Kidney (tissue), 14 donors: Measurements from ENCODE around the gene F2. TPM values are rescaled to one million over a fixed set of nuclear protein-coding genes. Genes with fewer than 3 reads are reported as not detected.
A peak's percentile ranks its signal among the peaks of the same experiment; 100 is the strongest.
"Not testable (repeated sequence)": the region's sequence is repeated elsewhere in the genome, so short reads cannot be mapped to it uniquely, and the experiment has no call there.

Source experiments
- DNase-seq, 5 donors: peaks; one replicate each; pipeline ENCODE4 v3.0.0-alpha.2; 2013 to 2020
- FAIRE-seq: peaks from 2 replicates; lab custom pipeline; 2012; peaks lifted over from hg19 to GRCh38; lab: Jason Lieb, UNC
- H3K27ac ChIP-seq, 2 donors: one replicate each; pipeline ENCODE4 v1.7.0; 2013; ENCODE audit warnings: low read depth in 2 of 2, low read length in 2 of 2, inconsistent platforms in 1 of 2
- H3K27me3 ChIP-seq: one replicate; pipeline ENCODE4 v1.7.1; 2013; ENCODE audit warnings: low read length, inconsistent platforms; ENCODE audit not compliant: control insufficient read depth, insufficient read depth
- H3K36me3 ChIP-seq, 3 donors: one replicate each; pipeline versions ENCODE4 v1.7.0 to v1.7.1; 2013; ENCODE audit warnings: low read length in 3 of 3, control low read depth in 1 of 3, inconsistent platforms in 1 of 3; ENCODE audit not compliant: insufficient read depth in 3 of 3, control insufficient read depth in 2 of 3
- H3K4me1 ChIP-seq, 3 donors: one replicate each; pipeline versions ENCODE4 v1.7.0 to v1.7.1; 2013; ENCODE audit warnings: low read length in 3 of 3, inconsistent platforms in 1 of 3, low read depth in 1 of 3; ENCODE audit not compliant: control insufficient read depth in 2 of 3, insufficient read depth in 2 of 3
- H3K4me3 ChIP-seq, 3 donors: one replicate each; pipeline versions ENCODE4 v1.7.0 to v1.8.1; 2013; ENCODE audit warnings: low read length in 3 of 3, control low read depth in 1 of 3, inconsistent platforms in 1 of 3
- H3K9ac ChIP-seq, 3 donors: one replicate each; pipeline versions ENCODE4 v1.7.0 to v1.7.1; 2013; ENCODE audit warnings: low read length in 3 of 3, control low read depth in 1 of 3, inconsistent platforms in 1 of 3
- H3K9me3 ChIP-seq, 3 donors: one replicate each; pipeline versions ENCODE4 v1.7.0 to v1.7.1; 2013; ENCODE audit warnings: low read length in 3 of 3, control low read depth in 1 of 3, inconsistent platforms in 1 of 3; ENCODE audit not compliant: control insufficient read depth in 2 of 3, insufficient read depth in 1 of 3
- intact Hi-C: fragments of 100-400 bp; cut with DNase I; formaldehyde crosslinking; loops from one replicate; pipeline ENCODE4 v1.11.1; 2022
- polyA plus RNA-seq: library from polyadenylated mRNA; stranded (reverse); fragments of 350-450 nt; fragmentation: Illumina TruSeq; extraction: RNeasy Lipid Tissue Mini Kit (QIAGEN cat#74804); gene quantifications from one replicate; pipeline ENCODE4 v1.2.3, GENCODE V29; 2014; ENCODE audit warnings: low read depth, low replicate concordance; ENCODE audit not compliant: insufficient read depth
- total RNA-seq: library from RNA; stranded (reverse); fragmentation: NEBNext Ultra II Directional; extraction: Animal tissue kit (Norgen Biotek cat#: 25700); gene quantifications from one replicate; pipeline ENCODE4 v1.2.1, GENCODE V29; 2021
- TF ChIP-seq, protein P1 (sequence below): IDR thresholded peaks from 3 replicates; pipeline ENCODE4 v1.5.1; 2012; ENCODE audit warnings: mild to moderate bottlenecking, moderate library complexity, borderline replicate concordance; ENCODE audit not compliant: insufficient read depth; ENCODE audit errors: extremely low read depth
- donor health status: control.
- donor health status: control.
- donor health status: control.
- donor health status: control.
- donor health status: control.
- donor health status: DM: yes; HTN: yes; CAD: no.
- donor health status: Normal renal cell carcinoma (clear cell type).

Gene F2
- total and polyA plus RNA-seq, 2 donors from 2014 or later = not detected

- no peaks in the 10 kb centered on the region for H3K27me3 ChIP-seq
- peak in 1 of 5 donors; percentile 75 for DNase-seq
- TF ChIP-seq, protein P1, sequence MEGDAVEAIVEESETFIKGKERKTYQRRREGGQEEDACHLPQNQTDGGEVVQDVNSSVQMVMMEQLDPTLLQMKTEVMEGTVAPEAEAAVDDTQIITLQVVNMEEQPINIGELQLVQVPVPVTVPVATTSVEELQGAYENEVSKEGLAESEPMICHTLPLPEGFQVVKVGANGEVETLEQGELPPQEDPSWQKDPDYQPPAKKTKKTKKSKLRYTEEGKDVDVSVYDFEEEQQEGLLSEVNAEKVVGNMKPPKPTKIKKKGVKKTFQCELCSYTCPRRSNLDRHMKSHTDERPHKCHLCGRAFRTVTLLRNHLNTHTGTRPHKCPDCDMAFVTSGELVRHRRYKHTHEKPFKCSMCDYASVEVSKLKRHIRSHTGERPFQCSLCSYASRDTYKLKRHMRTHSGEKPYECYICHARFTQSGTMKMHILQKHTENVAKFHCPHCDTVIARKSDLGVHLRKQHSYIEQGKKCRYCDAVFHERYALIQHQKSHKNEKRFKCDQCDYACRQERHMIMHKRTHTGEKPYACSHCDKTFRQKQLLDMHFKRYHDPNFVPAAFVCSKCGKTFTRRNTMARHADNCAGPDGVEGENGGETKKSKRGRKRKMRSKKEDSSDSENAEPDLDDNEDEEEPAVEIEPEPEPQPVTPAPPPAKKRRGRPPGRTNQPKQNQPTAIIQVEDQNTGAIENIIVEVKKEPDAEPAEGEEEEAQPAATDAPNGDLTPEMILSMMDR = no peak
- intact Hi-C loops = no loop called here
- no peak for FAIRE-seq
- H3K4me3 ChIP-seq = peak overlapping the region; percentile 94 to 100 (median 99)
- no peaks in the 10 kb centered on the region for H3K9me3 ChIP-seq
- H3K36me3 ChIP-seq = peaks cover 2 to 26% (median 23%) of the 10 kb centered on the region in 3 donors
- peak overlapping the region; percentile 84 to 98 (median 89) for H3K9ac ChIP-seq
- H3K4me1 ChIP-seq = peaks cover 0 to 21% (median 3%) of the 10 kb centered on the region in 3 donors
- peak overlapping the region; percentile 96 for H3K27ac ChIP-seq
Observed at GRCh38 chr11:46701078-46701654, 17.8 kb upstream of the F2 start.

- intact Hi-C loops = no loop called here
Observed at GRCh38 chr11:46705070-46705688, 13.8 kb upstream of the F2 start.

GRCh38 chr11:46706886-46707285, 12.1 kb upstream of the F2 start:
- H3K27me3 ChIP-seq = no peaks in the 10 kb centered on the region
- peaks cover 0 to 2% (median 0%) of the 10 kb centered on the region in 3 donors for H3K4me1 ChIP-seq
- no peaks in the 10 kb centered on the region for H3K9me3 ChIP-seq
- DNase-seq (no peak), FAIRE-seq (no peak)
- no peak overlapping the region for H3K4me3 ChIP-seq
- H3K9ac ChIP-seq = no peak overlapping the region
- peaks cover 2 to 34% (median 23%) of the 10 kb centered on the region in 3 donors for H3K36me3 ChIP-seq
- TF ChIP-seq, protein P1 = no peak
- no peak overlapping the region for H3K27ac ChIP-seq
- intact Hi-C loops = no loop called here

More at GRCh38 chr11:46705070-46705688, 13.8 kb upstream of the F2 start:
- no peak for FAIRE-seq
- peaks cover 0 to 4% (median 0%) of the 10 kb centered on the region in 3 donors for H3K4me1 ChIP-seq
- DNase-seq = no peak
- no peak overlapping the region for H3K9ac ChIP-seq
- peaks cover 2 to 34% (median 23%) of the 10 kb centered on the region in 3 donors for H3K36me3 ChIP-seq
- H3K4me3 ChIP-seq = no peak overlapping the region
- no peaks in the 10 kb centered on the region for H3K27me3 ChIP-seq
- H3K27ac ChIP-seq = no peak overlapping the region
- H3K9me3 ChIP-seq = no peaks in the 10 kb centered on the region
- TF ChIP-seq, protein P1 = no peak

DNA sequence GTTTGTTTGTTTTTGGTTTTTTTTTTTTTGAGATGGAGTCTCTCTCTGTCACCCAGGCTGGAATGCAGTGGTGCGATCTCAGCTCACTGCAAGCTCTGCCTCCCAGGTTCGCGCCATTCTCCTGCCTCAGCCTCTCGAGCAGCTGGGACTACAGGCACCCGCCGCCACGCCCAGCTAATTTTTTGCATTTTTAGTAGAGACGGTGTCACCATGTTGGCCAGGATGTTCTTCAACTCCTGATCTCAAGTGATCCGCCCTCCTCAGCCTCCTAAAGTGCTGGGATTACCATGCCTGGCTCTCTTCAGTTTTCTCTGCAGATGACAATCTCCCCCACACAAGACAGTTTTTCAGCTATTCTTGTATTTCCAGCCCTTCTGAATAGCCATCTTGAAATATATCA, 9.7 kb upstream of the F2 start:
- H3K27ac ChIP-seq = not testable (repeated sequence)
- peaks cover 0 to 19% (median 8%) of the 10 kb centered on the region in 3 donors for H3K36me3 ChIP-seq

More for the DNA sequence above, 9.7 kb upstream of the F2 start:
- H3K27me3 ChIP-seq, H3K9ac ChIP-seq, H3K4me3 ChIP-seq, intact Hi-C loops, FAIRE-seq, H3K4me1 ChIP-seq, H3K9me3 ChIP-seq, DNase-seq: not testable (repeated sequence)
